ENCODE data around the gene ADAMTS4. TPM values are rescaled to one million over a fixed set of nuclear protein-coding genes. Genes with fewer than 3 reads are reported as not detected.

ADAMTS4 gene
- total and polyA plus RNA-seq, 9 of the 15 experiments (the other 6 are each of a cell fraction or from before 2014, with no cell fraction given) = 0.07 to 3.7 (median 0.41) TPM

DNA sequence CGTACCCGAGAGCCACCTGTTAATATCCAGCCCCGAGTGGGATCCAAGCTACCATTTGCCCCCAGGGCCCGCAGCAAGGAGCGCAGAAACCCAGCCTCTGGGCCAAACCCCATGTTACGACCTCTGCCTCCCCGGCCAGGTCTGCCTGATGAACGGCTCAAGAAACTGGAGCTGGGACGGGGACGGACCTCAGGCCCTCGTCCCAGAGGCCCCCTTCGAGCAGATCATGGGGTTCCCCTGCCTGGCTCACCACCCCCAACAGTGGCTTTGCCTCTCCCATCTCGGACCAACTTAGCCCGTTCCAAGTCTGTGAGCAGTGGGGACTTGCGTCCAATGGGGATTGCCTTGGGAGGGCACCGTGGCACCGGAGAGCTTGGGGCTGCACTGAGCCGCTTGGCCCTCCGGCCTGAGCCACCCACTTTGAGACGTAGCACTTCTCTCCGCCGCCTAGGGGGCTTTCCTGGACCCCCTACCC, 38.1 kb downstream of the ADAMTS4 start:
- Histone ChIP-seq H3K4me3 (peak overlapping the region; percentile 75; the same call in 1 of the 2 replicates), H3K4me2 (ENCODE audit: insufficient read depth, low read length) (peak overlapping the region; percentile 95), H3K9me1 (ENCODE audit: control insufficient read depth, insufficient read depth, low read length) (no peaks in the 10 kb centered on the region), H3K27me3 (ENCODE audit: control insufficient read depth in 2 of 2, insufficient read depth in 2 of 2, low read length in 2 of 2) (no peaks in the 10 kb centered on the region), H3K27ac (ENCODE audit: extremely low read depth, low read depth, low read length) (peak overlapping the region; percentile 78; the same call in 2 of the 3 replicates), H3K79me2 (ENCODE audit: control insufficient read depth, insufficient read depth, low read length) (peaks cover 58% of the 10 kb centered on the region), H3K9ac (ENCODE audit: insufficient read depth in 1 of 2, low read depth in 2 of 2, low read length in 2 of 2) (peak overlapping the region; percentile 65 to 88), H3K36me3 (ENCODE audit: control insufficient read depth, insufficient read depth, low read length) (peaks cover 69% of the 10 kb centered on the region), H3K4me1 (replicated peaks in 1 of 2; ENCODE audit: control insufficient read depth in 2 of 2, insufficient read depth in 2 of 2, low read length in 2 of 2) (peaks cover 60 to 63% of the 10 kb centered on the region in 2 experiments), H3K9me3 (replicated peaks; ENCODE audit: control insufficient read depth, insufficient read depth, low read depth, low read length) (no peaks in the 10 kb centered on the region), H4K20me1 (replicated peaks; ENCODE audit: control insufficient read depth, insufficient read depth, low read length) (no peaks in the 10 kb centered on the region), H2AFZ (ENCODE audit: low read depth, low read length) (no peak overlapping the region)
- in situ Hi-C loops (cut with MboI) = no loop called here
- ATAC-seq = no peak
- 90% methylated on average over 18 of the region's 22 CpGs for WGBS (ENCODE audit: insufficient coverage, low coverage, missing lambda C conversion rate)
- intact Hi-C loops (cut with micrococcal nuclease) = no loop called here
- peak; percentile 63 for TF ChIP-seq ATF7 (IDR thresholded peaks at IDR 0.05)
- TF ChIP-seq HDAC2 (IDR thresholded peaks at IDR 0.05) = no peak
- no peak for TF ChIP-seq SIN3B (IDR thresholded peaks at IDR 0.05; ENCODE audit: low read depth)
- peak; percentile 47; the same call in 1 of the 2 replicates for TF ChIP-seq POLR2G (IDR thresholded peaks at IDR 0.05; ENCODE audit: low read depth, low read length)
- peak; percentile 48; the same call in 1 of the 2 replicates for TF ChIP-seq RBFOX2 (IDR thresholded peaks at IDR 0.05; ENCODE audit: low read depth, low read length)
- no peak for TF ChIP-seq OTX1 (CRISPR knock-in tag; IDR thresholded peaks at IDR 0.05)
- TF ChIP-seq SREBF1 (IDR thresholded peaks at IDR 0.05; ENCODE audit: borderline replicate concordance, low read depth, low read length) = no peak
- no peak for TF ChIP-seq ZFP1 (CRISPR knock-in tag; IDR thresholded peaks at IDR 0.05)
- TF ChIP-seq, protein P1, sequence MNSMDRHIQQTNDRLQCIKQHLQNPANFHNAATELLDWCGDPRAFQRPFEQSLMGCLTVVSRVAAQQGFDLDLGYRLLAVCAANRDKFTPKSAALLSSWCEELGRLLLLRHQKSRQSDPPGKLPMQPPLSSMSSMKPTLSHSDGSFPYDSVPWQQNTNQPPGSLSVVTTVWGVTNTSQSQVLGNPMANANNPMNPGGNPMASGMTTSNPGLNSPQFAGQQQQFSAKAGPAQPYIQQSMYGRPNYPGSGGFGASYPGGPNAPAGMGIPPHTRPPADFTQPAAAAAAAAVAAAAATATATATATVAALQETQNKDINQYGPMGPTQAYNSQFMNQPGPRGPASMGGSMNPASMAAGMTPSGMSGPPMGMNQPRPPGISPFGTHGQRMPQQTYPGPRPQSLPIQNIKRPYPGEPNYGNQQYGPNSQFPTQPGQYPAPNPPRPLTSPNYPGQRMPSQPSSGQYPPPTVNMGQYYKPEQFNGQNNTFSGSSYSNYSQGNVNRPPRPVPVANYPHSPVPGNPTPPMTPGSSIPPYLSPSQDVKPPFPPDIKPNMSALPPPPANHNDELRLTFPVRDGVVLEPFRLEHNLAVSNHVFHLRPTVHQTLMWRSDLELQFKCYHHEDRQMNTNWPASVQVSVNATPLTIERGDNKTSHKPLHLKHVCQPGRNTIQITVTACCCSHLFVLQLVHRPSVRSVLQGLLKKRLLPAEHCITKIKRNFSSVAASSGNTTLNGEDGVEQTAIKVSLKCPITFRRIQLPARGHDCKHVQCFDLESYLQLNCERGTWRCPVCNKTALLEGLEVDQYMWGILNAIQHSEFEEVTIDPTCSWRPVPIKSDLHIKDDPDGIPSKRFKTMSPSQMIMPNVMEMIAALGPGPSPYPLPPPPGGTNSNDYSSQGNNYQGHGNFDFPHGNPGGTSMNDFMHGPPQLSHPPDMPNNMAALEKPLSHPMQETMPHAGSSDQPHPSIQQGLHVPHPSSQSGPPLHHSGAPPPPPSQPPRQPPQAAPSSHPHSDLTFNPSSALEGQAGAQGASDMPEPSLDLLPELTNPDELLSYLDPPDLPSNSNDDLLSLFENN (IDR thresholded peaks at IDR 0.05; ENCODE audit: low read depth in 2 of 2, low read length in 2 of 2) = no peak
- peak in 1 of 2 experiments; percentile 53; a peak in 2 of 4 replicates for TF ChIP-seq FOXK2 (conservative IDR thresholded peaks at IDR 0.05 in 1 of 2, IDR thresholded peaks at IDR 0.05 in 1 of 2; ENCODE audit: low read depth in 2 of 2)
- TF ChIP-seq, protein P2, sequence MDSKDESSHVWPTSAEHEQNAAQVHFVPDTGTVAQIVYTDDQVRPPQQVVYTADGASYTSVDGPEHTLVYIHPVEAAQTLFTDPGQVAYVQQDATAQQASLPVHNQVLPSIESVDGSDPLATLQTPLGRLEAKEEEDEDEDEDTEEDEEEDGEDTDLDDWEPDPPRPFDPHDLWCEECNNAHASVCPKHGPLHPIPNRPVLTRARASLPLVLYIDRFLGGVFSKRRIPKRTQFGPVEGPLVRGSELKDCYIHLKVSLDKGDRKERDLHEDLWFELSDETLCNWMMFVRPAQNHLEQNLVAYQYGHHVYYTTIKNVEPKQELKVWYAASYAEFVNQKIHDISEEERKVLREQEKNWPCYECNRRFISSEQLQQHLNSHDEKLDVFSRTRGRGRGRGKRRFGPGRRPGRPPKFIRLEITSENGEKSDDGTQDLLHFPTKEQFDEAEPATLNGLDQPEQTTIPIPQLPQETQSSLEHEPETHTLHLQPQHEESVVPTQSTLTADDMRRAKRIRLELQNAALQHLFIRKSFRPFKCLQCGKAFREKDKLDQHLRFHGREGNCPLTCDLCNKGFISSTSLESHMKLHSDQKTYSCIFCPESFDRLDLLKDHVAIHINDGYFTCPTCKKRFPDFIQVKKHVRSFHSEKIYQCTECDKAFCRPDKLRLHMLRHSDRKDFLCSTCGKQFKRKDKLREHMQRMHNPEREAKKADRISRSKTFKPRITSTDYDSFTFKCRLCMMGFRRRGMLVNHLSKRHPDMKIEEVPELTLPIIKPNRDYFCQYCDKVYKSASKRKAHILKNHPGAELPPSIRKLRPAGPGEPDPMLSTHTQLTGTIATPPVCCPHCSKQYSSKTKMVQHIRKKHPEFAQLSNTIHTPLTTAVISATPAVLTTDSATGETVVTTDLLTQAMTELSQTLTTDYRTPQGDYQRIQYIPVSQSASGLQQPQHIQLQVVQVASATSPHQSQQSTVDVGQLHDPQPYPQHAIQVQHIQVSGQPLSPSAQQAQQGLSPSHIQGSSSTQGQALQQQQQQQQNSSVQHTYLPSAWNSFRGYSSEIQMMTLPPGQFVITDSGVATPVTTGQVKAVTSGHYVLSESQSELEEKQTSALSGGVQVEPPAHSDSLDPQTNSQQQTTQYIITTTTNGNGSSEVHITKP (IDR thresholded peaks at IDR 0.05; ENCODE audit: partially characterized antibody) = peak; percentile 98
- TF ChIP-seq NONO (IDR thresholded peaks at IDR 0.05; ENCODE audit: low read depth in 2 of 2, low read length in 1 of 2) = peak in 1 of 2 experiments; percentile 92; a peak in 2 of 4 replicates
- 0 out of 2 replicates have a peak, but pooled peaks have one; percentile 12 for TF ChIP-seq STAG1 (CRISPR knock-in tag; IDR thresholded peaks at IDR 0.05; ENCODE audit: borderline replicate concordance)
- ChIA-PET CTCF (ENCODE audit: low intra/inter-chr PET ratio) (no interaction called here), POLR2A (interaction anchor here (1.1 to 1.7 kb wide), 3 partner anchors 13 to 141 kb away, joined by 3 to 4 read pairs (median 4); no protein-coding TSS in a partner anchor)
- FAIRE-seq = no peak
- DNase-seq (ENCODE audit: extremely low read depth in 1 of 4, low spot score in 3 of 4) = no peak
- BruUV-seq (replicated peaks) = no TSS peak
